Skeletal muscle cell (primary cell): ENCODE results near the gene GABBR2.

Source experiments
- DNase-seq: peaks from one replicate; pipeline ENCODE4 v3.0.0-alpha.2; 2010; ENCODE audit warnings: low read depth
- H3K4me3 ChIP-seq: 2 replicates; pipeline ENCODE4 v1.5.1; 2011; ENCODE audit warnings: low read depth, mild to moderate bottlenecking, control low read depth, low read length, moderate library complexity

Gene GABBR2

DNA sequence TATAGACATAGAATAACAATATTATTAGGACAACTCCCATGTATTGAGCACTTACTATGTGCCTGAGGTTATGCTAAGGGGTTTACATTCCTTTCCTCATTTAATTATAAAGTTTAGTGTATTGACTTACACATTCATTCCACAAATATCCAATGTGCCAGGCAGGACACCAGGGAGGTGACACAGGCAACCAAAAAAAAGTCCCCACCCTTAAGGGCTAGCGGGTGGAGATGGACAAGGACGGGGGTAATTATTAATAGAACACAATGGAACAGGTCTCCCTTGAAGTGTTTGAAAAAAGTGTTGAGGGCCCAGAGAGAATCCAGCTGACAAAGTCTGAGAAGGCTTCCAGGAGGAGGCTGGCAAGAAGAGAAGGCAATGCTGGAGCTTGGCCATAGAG, 459.0 kb downstream of the GABBR2 start:
- no peak overlapping the region for H3K4me3 ChIP-seq
- no peak for DNase-seq

DNA sequence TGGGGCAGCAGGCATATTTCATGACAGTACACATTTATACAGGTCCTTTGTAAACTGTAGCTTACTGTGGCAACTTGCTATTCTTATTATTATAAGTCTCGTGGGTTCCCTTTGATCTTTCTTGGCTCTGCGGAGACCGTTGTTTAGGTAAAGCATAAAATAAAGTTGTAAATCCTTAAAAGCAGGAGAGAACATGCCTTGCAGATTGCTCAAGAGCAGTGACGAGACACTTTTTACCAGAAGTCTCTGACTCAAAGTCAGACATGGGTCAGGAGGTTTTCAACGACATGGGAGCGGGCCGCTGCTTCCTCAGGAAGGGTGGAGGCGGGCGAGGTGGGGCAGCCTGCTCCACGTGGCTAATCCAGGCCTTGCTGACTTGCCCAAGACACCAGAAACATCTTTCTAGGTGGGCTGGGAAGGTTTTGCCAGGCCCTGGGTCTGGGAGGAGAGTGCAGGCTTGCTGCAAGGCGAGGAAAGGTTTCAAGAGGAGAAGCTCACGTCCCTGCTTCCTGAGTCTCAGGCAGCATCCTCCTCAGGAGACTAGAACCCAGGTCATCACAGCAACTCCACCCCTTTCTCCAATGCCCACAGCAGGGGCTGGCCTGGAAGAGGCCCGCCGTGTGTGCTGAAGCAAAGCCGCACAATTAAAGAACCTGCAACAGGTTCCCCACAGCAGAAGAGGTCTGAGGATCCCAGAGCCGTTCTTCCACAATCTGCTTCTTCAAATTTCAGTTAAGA, 459.8 kb downstream of the GABBR2 start:
- H3K4me3 ChIP-seq: no peak overlapping the region
- peak; percentile 96 for DNase-seq

DNA sequence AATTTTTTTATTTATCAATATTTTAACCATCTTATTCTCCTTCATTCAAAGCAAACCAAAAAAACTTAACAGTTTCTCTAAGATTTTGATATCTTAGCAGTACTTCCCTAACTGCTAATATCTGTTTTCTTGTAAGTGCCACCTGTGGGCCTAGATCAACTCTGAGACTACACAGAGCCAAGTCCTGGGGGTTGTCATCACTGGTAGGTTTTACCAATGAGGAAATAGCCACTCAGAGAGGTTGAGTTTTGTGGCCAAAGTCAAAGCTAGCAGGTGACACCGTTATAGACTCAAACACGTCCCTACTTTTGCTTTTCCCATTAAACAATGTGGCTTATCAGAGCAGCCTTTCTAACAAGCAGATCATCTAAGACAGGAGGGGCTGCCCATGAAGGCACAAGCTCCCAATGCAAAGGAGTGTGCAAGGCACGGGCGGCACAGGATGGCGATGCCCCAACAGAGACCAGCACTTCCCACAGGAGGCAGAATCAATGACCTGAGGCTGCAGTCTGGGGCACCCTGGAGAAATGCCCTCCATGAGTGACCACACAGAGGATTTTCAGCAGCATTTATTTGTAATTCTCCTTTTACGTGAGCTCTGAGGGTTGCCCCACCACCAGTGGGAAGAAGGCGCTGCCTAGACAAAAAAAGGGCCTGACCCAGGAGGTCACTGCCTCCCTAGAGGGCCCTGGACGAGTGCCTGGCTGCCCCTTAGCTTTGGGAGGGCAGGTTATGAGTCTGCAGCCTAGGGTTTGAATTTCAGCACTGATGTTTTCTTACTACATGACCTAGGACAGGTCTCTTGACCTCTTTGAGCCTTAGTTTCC, 460.7 kb downstream of the GABBR2 start:
- DNase-seq: no peak
- H3K4me3 ChIP-seq: no peak overlapping the region

DNA sequence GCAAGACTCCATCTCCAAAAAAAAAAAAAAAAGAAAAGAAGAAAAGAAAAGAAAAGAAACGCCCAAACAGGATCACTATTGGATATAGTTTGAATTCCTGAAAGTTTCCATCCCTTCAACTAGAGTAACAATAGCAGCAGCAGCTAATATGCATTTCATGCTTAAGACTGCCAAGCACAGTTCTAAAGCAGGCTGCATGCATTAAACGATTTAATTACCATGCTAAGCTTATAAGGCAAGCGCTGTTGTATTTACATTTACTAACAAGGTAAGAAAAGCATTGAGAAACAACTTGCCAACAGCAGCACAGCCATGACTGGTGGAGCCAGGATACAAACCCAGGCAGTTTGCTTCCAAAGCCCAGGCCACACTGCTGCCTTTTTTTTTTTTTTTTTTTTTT, 466.3 kb downstream of the GABBR2 start:
- no peak for DNase-seq
- H3K4me3 ChIP-seq: no peak overlapping the region

DNA sequence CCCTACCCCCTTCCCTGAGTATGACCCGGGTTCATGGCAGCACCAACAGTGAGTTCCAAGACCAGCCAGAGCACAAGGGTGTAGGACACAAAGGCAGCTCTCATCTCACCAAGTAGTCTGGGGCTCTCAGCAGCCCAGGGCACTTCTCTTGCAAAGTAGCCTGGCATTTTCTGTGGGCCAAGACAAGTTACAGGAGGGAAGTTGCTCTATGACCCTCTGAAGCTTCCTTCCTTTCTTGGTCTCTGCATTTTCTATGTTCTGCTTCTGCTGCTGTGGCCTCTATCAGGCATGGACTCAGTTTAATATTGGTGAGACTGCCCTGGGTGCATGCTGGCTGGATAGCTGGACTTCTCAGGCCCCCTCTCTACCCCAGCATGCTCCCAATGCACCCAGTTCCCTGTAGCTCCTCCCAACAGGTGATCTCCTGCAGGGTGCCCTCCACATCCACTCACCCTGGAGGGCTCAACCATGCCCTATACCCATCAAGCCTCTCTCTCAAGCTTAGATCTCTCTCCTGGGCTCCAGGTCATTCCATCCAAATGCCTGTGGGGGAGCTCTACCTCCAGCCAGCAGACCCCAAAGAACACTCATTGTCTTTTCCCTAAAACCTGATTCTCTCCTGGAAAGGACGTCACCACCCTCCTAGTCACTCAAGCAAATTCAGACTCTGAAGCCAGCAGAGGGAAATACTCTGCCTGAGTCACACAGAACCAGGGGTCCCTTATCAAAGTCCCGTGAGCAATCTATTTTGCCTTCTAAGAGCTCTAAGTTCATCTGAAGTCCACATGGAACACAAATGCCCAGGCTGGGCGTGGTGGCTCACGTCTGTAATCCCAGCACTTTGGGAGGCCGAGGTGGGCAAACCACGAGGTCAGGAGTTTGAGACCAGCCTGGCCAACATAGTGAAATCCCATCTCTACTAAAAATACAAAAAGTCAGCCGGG, 467.1 kb downstream of the GABBR2 start:
- DNase-seq: no peak
- H3K4me3 ChIP-seq: no peak overlapping the region

DNA sequence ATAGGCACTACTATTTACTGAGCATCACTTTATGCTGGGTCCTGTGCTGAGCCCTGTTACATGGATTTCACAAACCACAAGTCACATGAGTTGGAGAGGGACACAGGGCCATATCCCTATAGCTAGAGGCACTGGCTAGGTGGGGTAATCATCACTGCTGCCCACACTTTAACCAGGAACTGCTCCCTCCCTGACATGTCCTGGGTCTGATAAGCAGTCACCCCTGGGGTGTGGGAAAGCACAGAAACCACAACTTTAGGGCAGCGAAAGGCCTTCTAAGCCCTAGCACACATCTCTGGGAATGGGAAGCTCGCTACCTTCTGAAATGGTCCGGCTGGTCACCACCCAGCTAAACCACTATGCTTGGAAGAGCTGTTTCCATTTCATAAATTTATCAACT, 468.3 kb downstream of the GABBR2 start:
- H3K4me3 ChIP-seq: no peak overlapping the region
- DNase-seq: no peak
